ENCODE data around the gene PTPN13.

The PTPN13 gene

GRCh38 chr4:86821151-86821550 lies 227.0 kb downstream of the PTPN13 start:
- TF ChIP-seq Cebpa-rat (IDR thresholded peaks at IDR 0.05), result no peak

GRCh38 chr4:86822136-86822535 lies 228.0 kb downstream of the PTPN13 start:
- H4K20me1 ChIP-seq, result no peaks in the 10 kb centered on the region
- H3K9me3 ChIP-seq (replicated peaks in 1 of 11), result no peaks in the 10 kb centered on the region
- no peak overlapping the region for H3K4me2 ChIP-seq
- H3K9ac ChIP-seq, result no peak overlapping the region
- H3K4me3 ChIP-seq, result no peak overlapping the region
- no peak for TF ChIP-seq Cebpa-rat (IDR thresholded peaks at IDR 0.05)
- H3K27ac ChIP-seq, result no peak overlapping the region
- no peaks in the 10 kb centered on the region for H3K27me3 ChIP-seq
- H3K36me3 ChIP-seq, result no peaks in the 10 kb centered on the region
- H3K4me1 ChIP-seq, result no peaks in the 10 kb centered on the region

More at GRCh38 chr4:86821151-86821550, 227.0 kb downstream of the PTPN13 start:
- Histone ChIP-seq H3K27ac (no peak overlapping the region), H3K36me3 (peaks cover 0 to under 1% (median 0%) of the 10 kb centered on the region in 11 experiments; a peak in 2 of 22 replicates), H3K27me3 (no peaks in the 10 kb centered on the region), H3K9me3 (replicated peaks in 1 of 11) (peaks cover 2 to 9% (median 5%) of the 10 kb centered on the region in 11 experiments), H4K20me1 (no peaks in the 10 kb centered on the region), H3K9ac (no peak overlapping the region), H3K4me3 (no peak overlapping the region), H3K4me1 (no peaks in the 10 kb centered on the region), H3K4me2 (no peak overlapping the region)

GRCh38 chr4:86825511-86825910 lies 231.4 kb downstream of the PTPN13 start:
- H3K4me1 ChIP-seq, result no peaks in the 10 kb centered on the region
- no peak overlapping the region for H3K9ac ChIP-seq
- H3K27ac ChIP-seq, result no peak overlapping the region
- H3K9me3 ChIP-seq (replicated peaks in 1 of 11), result no peaks in the 10 kb centered on the region
- TF ChIP-seq Cebpa-rat (IDR thresholded peaks at IDR 0.05), result no peak
- no peak overlapping the region for H3K4me3 ChIP-seq
- no peak overlapping the region for H3K4me2 ChIP-seq
- no peaks in the 10 kb centered on the region for H4K20me1 ChIP-seq
- H3K36me3 ChIP-seq, result no peaks in the 10 kb centered on the region
- no peaks in the 10 kb centered on the region for H3K27me3 ChIP-seq

- Histone ChIP-seq H3K9ac (no peak overlapping the region), H3K9me3 (replicated peaks in 1 of 11) (no peaks in the 10 kb centered on the region), H3K27me3 (no peaks in the 10 kb centered on the region), H4K20me1 (no peaks in the 10 kb centered on the region), H3K4me3 (no peak overlapping the region), H3K27ac (no peak overlapping the region), H3K36me3 (no peaks in the 10 kb centered on the region), H3K4me2 (no peak overlapping the region), H3K4me1 (no peaks in the 10 kb centered on the region)
- no peak for TF ChIP-seq Cebpa-rat (IDR thresholded peaks at IDR 0.05)
Observed at GRCh38 chr4:86831262-86832130, 237.4 kb downstream of the PTPN13 start.

- TF ChIP-seq Cebpa-rat (IDR thresholded peaks at IDR 0.05), result no peak
- Histone ChIP-seq H4K20me1 (no peaks in the 10 kb centered on the region), H3K9ac (no peak overlapping the region), H3K36me3 (no peaks in the 10 kb centered on the region), H3K27me3 (no peaks in the 10 kb centered on the region), H3K9me3 (replicated peaks in 1 of 11) (no peaks in the 10 kb centered on the region), H3K4me3 (no peak overlapping the region), H3K27ac (no peak overlapping the region), H3K4me2 (no peak overlapping the region), H3K4me1 (peaks cover 0 to 4% (median 0%) of the 10 kb centered on the region in 10 experiments; a peak in 1 of 20 replicates)
Observed at GRCh38 chr4:86833615-86834014, 239.5 kb downstream of the PTPN13 start.

GRCh38 chr4:86834901-86835300 lies 240.8 kb downstream of the PTPN13 start:
- no peak for TF ChIP-seq Cebpa-rat (IDR thresholded peaks at IDR 0.05)
- H3K27ac ChIP-seq, result no peak overlapping the region
- H3K4me1 ChIP-seq, result peaks cover 0 to 10% (median 0%) of the 10 kb centered on the region in 10 experiments; a peak in 5 of 20 replicates
- H3K36me3 ChIP-seq, result no peaks in the 10 kb centered on the region
- H3K9ac ChIP-seq, result no peak overlapping the region
- H3K4me3 ChIP-seq, result no peak overlapping the region
- H3K9me3 ChIP-seq (replicated peaks in 1 of 11), result no peaks in the 10 kb centered on the region
- H4K20me1 ChIP-seq, result no peaks in the 10 kb centered on the region
- H3K4me2 ChIP-seq, result no peak overlapping the region
- H3K27me3 ChIP-seq, result no peaks in the 10 kb centered on the region

GRCh38 chr4:86835677-86836076 lies 241.6 kb downstream of the PTPN13 start:
- Histone ChIP-seq H3K27ac (no peak overlapping the region), H3K4me3 (no peak overlapping the region), H3K27me3 (no peaks in the 10 kb centered on the region), H3K9ac (no peak overlapping the region), H3K4me2 (no peak overlapping the region), H3K9me3 (replicated peaks in 1 of 11) (no peaks in the 10 kb centered on the region), H3K4me1 (peaks cover 0 to 10% (median 0%) of the 10 kb centered on the region in 10 experiments; a peak in 5 of 20 replicates), H3K36me3 (no peaks in the 10 kb centered on the region), H4K20me1 (no peaks in the 10 kb centered on the region)
- no peak for TF ChIP-seq Cebpa-rat (IDR thresholded peaks at IDR 0.05)

- Histone ChIP-seq H4K20me1 (no peaks in the 10 kb centered on the region), H3K4me1 (peaks cover 0 to 10% (median 0%) of the 10 kb centered on the region in 10 experiments; a peak in 5 of 20 replicates), H3K9ac (no peak overlapping the region), H3K36me3 (no peaks in the 10 kb centered on the region), H3K9me3 (replicated peaks in 1 of 11) (no peaks in the 10 kb centered on the region), H3K27ac (no peak overlapping the region), H3K4me2 (no peak overlapping the region), H3K4me3 (no peak overlapping the region), H3K27me3 (no peaks in the 10 kb centered on the region)
- TF ChIP-seq Cebpa-rat (IDR thresholded peaks at IDR 0.05), result no peak
Observed at GRCh38 chr4:86837691-86838503, 243.8 kb downstream of the PTPN13 start.

GRCh38 chr4:86840858-86841257 lies 246.7 kb downstream of the PTPN13 start:
- H3K4me1 ChIP-seq, result peaks cover 0 to 18% (median 0%) of the 10 kb centered on the region in 10 experiments; a peak in 6 of 20 replicates
- H3K27ac ChIP-seq, result no peak overlapping the region
- no peaks in the 10 kb centered on the region for H3K36me3 ChIP-seq
- H3K9ac ChIP-seq, result no peak overlapping the region
- H4K20me1 ChIP-seq, result no peaks in the 10 kb centered on the region
- no peak overlapping the region for H3K4me2 ChIP-seq
- no peak for TF ChIP-seq Cebpa-rat (IDR thresholded peaks at IDR 0.05)
- H3K27me3 ChIP-seq, result no peaks in the 10 kb centered on the region
- no peak overlapping the region for H3K4me3 ChIP-seq
- H3K9me3 ChIP-seq (replicated peaks in 1 of 11), result no peaks in the 10 kb centered on the region
